Esophagus squamous epithelium (tissue), 5 donors: ENCODE results near the gene TK2. TPM values are rescaled to one million over a fixed set of nuclear protein-coding genes. Genes with fewer than 3 reads are reported as not detected.

Experiments
- DNase-seq: peaks from one replicate; lab custom pipeline; 2025; lab: John Stamatoyannopoulos, UW
- H3K27ac ChIP-seq, 4 donors: fragments of 200-600 bp; sonication (generic); one replicate each; pipeline ENCODE4 v1.5.1; 2016 to 2019; ENCODE audit warnings: mild to moderate bottlenecking in 1 of 4
- H3K27me3 ChIP-seq, 4 donors: fragments of 200-600 bp; sonication (generic); 1 replicate in 3 of 4; 2 replicates in 1 of 4; pipeline versions ENCODE4 v1.5.1 to v1.6.0; 2017 to 2021; ENCODE audit warnings: antibody characterized with exemption in 1 of 4
- H3K36me3 ChIP-seq, 3 donors: fragments of 200-600 bp; sonication (generic); one replicate each; pipeline ENCODE4 v1.5.1; 2016 to 2019
- H3K4me1 ChIP-seq, 3 donors: fragments of 200-600 bp; sonication (generic); one replicate each; pipeline ENCODE4 v1.5.1; 2017 to 2019
- H3K4me3 ChIP-seq, 4 donors: fragments of 200-600 bp; sonication (generic); 1 replicate in 3 of 4; 2 replicates in 1 of 4; pipeline ENCODE4 v1.5.1; 2016 to 2019; ENCODE audit warnings: mild to moderate bottlenecking in 2 of 4, moderate library complexity in 1 of 4
- H3K9me3 ChIP-seq, 3 donors: fragments of 200-600 bp; sonication (generic); one replicate each; pipeline ENCODE4 v1.5.1; 2016 to 2019
- POLR2A ChIP-seq, 4 donors: fragments of 450-650 bp; IDR thresholded peaks; one replicate each; pipeline ENCODE4 v1.6.1; 2017; ENCODE audit warnings: antibody characterized with exemption in 4 of 4, mild to moderate bottlenecking in 4 of 4, moderate library complexity in 3 of 4
- WGBS, 2 donors: methylation state at CpG; one replicate each; pipeline ENCODE4 v1.1.5; 2018; 5-methylcytosine and 5-hydroxymethylcytosine counted together
- intact Hi-C: fragments of 100-400 bp; cut with DNase I; formaldehyde crosslinking; loops from one replicate; pipeline ENCODE4 v1.15.0; 2022
- small RNA-seq, 4 donors: library from RNA; depleted of rRNA; stranded (forward); fragments of <200 nt; gene quantifications; one replicate each; pipeline ENCODE3, GENCODE V24; 2016
- total RNA-seq, 4 donors: library from RNA; depleted of rRNA; stranded (reverse); fragments of >200 nt; gene quantifications; one replicate each; pipeline ENCODE4 v1.1.0, GENCODE V29; 2016
- TF ChIP-seq, protein P1 (sequence below), 6 experiments: fragments of 450-650 bp in 4 of 6; fragments of 200-600 bp in 2 of 6; sonication (generic) in 2 of 6; IDR thresholded peaks; one replicate each; pipeline ENCODE4 v1.5.1; 2016 to 2019; ENCODE audit warnings: antibody characterized with exemption in 6 of 6, mild to moderate bottlenecking in 4 of 6, moderate library complexity in 4 of 6
- donor health status: DM: yes; HTN: yes; CAD: no.

TK2 gene
- total RNA-seq, 4 donors from 2014 or later = 5.6 to 22.5 (median 13.5) TPM

DNA sequence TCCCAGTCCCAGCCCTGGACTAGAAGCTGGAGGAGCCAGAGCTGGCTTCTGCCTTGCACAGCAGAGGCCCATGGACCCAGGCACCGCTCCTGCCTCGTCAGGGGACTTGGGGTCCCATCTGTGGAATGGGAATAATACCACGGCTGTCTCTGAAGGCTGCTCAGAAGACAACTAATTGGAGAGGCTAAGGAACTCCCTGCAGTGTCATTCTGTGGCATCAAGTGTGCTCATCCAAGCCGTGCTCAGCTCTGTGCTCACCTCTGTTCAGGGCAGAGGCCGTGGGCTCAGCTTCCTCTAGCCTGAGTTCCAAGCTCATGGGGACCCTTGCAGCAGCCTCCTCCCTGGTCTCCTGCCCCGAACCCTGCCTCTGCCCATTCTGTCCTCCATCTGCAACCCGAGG lies 91.1 kb downstream of the TK2 start:
- DNase-seq = no peak
- TF ChIP-seq, protein P1, sequence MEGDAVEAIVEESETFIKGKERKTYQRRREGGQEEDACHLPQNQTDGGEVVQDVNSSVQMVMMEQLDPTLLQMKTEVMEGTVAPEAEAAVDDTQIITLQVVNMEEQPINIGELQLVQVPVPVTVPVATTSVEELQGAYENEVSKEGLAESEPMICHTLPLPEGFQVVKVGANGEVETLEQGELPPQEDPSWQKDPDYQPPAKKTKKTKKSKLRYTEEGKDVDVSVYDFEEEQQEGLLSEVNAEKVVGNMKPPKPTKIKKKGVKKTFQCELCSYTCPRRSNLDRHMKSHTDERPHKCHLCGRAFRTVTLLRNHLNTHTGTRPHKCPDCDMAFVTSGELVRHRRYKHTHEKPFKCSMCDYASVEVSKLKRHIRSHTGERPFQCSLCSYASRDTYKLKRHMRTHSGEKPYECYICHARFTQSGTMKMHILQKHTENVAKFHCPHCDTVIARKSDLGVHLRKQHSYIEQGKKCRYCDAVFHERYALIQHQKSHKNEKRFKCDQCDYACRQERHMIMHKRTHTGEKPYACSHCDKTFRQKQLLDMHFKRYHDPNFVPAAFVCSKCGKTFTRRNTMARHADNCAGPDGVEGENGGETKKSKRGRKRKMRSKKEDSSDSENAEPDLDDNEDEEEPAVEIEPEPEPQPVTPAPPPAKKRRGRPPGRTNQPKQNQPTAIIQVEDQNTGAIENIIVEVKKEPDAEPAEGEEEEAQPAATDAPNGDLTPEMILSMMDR (IDR thresholded peaks at IDR 0.05) = no peak
- TF ChIP-seq POLR2A (IDR thresholded peaks at IDR 0.05) = no peak
- 41 to 68% methylated on average over 4 to 6 of the region's 7 CpGs for WGBS, 2 donors
- Histone ChIP-seq H3K27ac (no peak overlapping the region), H3K9me3 (no peaks in the 10 kb centered on the region), H3K27me3 (peaks cover 0 to 55% (median 2%) of the 10 kb centered on the region in 4 donors), H3K4me1 (no peaks in the 10 kb centered on the region), H3K4me3 (no peak overlapping the region), H3K36me3 (no peaks in the 10 kb centered on the region)
- intact Hi-C loops = no loop called here

DNA sequence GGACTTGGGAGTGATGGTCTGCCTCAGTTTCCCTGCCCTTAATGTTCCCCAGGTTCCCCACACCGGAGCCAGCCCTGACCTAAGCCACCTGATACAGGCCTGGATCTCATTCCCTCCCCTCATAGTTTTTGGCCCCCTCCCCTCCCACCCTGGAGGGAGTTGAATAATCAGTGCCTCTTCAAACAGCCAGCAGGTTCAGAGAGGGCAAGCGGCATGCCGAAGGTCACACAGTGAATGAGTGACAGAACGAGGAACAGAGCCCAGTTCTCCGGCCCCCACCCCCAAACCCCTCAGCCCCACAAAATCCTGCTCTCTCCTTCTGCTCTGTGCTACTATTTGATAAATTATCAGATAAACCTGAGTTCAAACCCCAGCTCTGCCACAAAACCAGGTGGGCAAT lies 91.6 kb downstream of the TK2 start:
- Histone ChIP-seq H3K36me3 (no peaks in the 10 kb centered on the region), H3K4me3 (no peak overlapping the region), H3K27me3 (peaks cover 0 to 55% (median 2%) of the 10 kb centered on the region in 4 donors), H3K27ac (no peak overlapping the region), H3K9me3 (no peaks in the 10 kb centered on the region), H3K4me1 (no peaks in the 10 kb centered on the region)
- TF ChIP-seq POLR2A (IDR thresholded peaks at IDR 0.05) = no peak
- TF ChIP-seq, protein P1 (IDR thresholded peaks at IDR 0.05) = no peak
- intact Hi-C loops = no loop called here
- 100% methylated on average over 2 of the region's 5 CpGs; no CpG with 5 or more reads in 1 of the 2 donors for WGBS, 2 donors
- no peak for DNase-seq

Small RNA genes lying within 50 kb of the gene (small RNA-seq; reads per million reads assigned to genes)
- 0 reads per million in 4 donors for gene CKLF-CMTM1

Other genes starting within 250 kb of the TK2 start
- gene CDH5, start 183.4 kb downstream of the TK2 start, total RNA-seq = 10 to 100 TPM in 1 of 4 donors, 1 to 10 TPM in 3; 1.7 to 21.6 (median 8.0) TPM
- gene BEAN1, start 122.8 kb downstream of the TK2 start, total RNA-seq = 1 to 10 TPM in 1 of 4 donors, under 1 TPM in 2, not detected in 1; 0.23 to 1.8 (median 0.76) TPM
- 10 to 100 TPM in 2 of 4 donors, 1 to 10 TPM in 2; 8.6 to 34.1 (median 16.9) TPM for gene CKLF, start 2.5 kb upstream of the TK2 start, total RNA-seq
- 1 to 10 TPM in 2 of 4 donors, not detected in 2; 1.3 to 1.5 TPM for gene CMTM1, start 16.3 kb upstream of the TK2 start, total RNA-seq
- not detected for gene CMTM2, start 29.3 kb upstream of the TK2 start, total RNA-seq
- gene CMTM3, start 54.6 kb upstream of the TK2 start, total RNA-seq = 10 to 100 TPM in 2 of 4 donors, 1 to 10 TPM in 2; 4.0 to 19.6 (median 8.9) TPM
- gene CMTM4, start 146.6 kb upstream of the TK2 start, total RNA-seq = 10 to 100 TPM; 13.7 to 24.0 (median 15.8) TPM
- 100 to 1,000 TPM in 1 of 4 donors, 10 to 100 TPM in 3; 66.4 to 140 (median 86.2) TPM for gene DYNC1LI2, start 201.5 kb upstream of the TK2 start, total RNA-seq